NK-92 (cell line): Measurements from ENCODE around the gene SCO2.

Source experiments
- DNase-seq: peaks from one replicate; lab custom pipeline; 2025; ENCODE audit not compliant: unreplicated experiment; lab: John Stamatoyannopoulos, UW

SCO2 gene

GRCh38 chr22:50525104-50525857 is at the start of gene SCO2:
TSS of gene SCO2 (minus strand) at chr22:50525598. CDS start at chr22:50524411, 1,187 bp downstream.
- DNase-seq, result peak; percentile 77

- no peak for DNase-seq
These were observed 49.0 kb upstream of the SCO2 start for GRCh38 chr22:50574383-50574755.

- DNase-seq, result no peak
These were observed 48.3 kb upstream of the SCO2 start for GRCh38 chr22:50573491-50574382.

GRCh38 chr22:50572965-50573364 is 47.6 kb upstream of the SCO2 start:
- DNase-seq, result no peak

- no peak for DNase-seq
These were observed 46.1 kb upstream of the SCO2 start for GRCh38 chr22:50571264-50572175.

- no peak for DNase-seq
These were observed 45.5 kb upstream of the SCO2 start for GRCh38 chr22:50570861-50571260.

- no peak for DNase-seq
These were observed 44.6 kb upstream of the SCO2 start for GRCh38 chr22:50569896-50570535.

GRCh38 chr22:50569041-50569459 is 43.7 kb upstream of the SCO2 start:
- DNase-seq, result no peak

- no peak for DNase-seq
These were observed 43.2 kb upstream of the SCO2 start for GRCh38 chr22:50568626-50569025.

GRCh38 chr22:50567721-50568252 is 42.4 kb upstream of the SCO2 start:
- no peak for DNase-seq

GRCh38 chr22:50564289-50564688 is 38.9 kb upstream of the SCO2 start:
- no peak for DNase-seq

GRCh38 chr22:50563413-50564160 is 38.2 kb upstream of the SCO2 start:
- DNase-seq, result no peak

- DNase-seq, result peak; percentile 62
These were observed 37.4 kb upstream of the SCO2 start, which contains the start of gene SYCE3 for GRCh38 chr22:50562523-50563412. TSS of gene SYCE3 (minus strand) at chr22:50562919. CDS start at chr22:50556405, 6,514 bp downstream.

GRCh38 chr22:50561401-50562358 is 36.3 kb upstream of the SCO2 start:
- no peak for DNase-seq

- DNase-seq, result no peak
These were observed 34.6 kb upstream of the SCO2 start for GRCh38 chr22:50560034-50560433.

- no peak for DNase-seq
These were observed 31.3 kb upstream of the SCO2 start for GRCh38 chr22:50556703-50557102.

GRCh38 chr22:50553310-50553709 is 27.9 kb upstream of the SCO2 start:
- no peak for DNase-seq
